GM18909 (cell line): ENCODE measurements around the gene LRRK1.

ENCODE experiments used
- ATAC-seq: cut with Tn5 transposase; IDR thresholded peaks from one replicate; pipeline ENCODE4 v1.9.1; 2021; ENCODE audit warnings: mild to moderate bottlenecking; ENCODE audit not compliant: unreplicated experiment, poor library complexity

The LRRK1 gene

DNA sequence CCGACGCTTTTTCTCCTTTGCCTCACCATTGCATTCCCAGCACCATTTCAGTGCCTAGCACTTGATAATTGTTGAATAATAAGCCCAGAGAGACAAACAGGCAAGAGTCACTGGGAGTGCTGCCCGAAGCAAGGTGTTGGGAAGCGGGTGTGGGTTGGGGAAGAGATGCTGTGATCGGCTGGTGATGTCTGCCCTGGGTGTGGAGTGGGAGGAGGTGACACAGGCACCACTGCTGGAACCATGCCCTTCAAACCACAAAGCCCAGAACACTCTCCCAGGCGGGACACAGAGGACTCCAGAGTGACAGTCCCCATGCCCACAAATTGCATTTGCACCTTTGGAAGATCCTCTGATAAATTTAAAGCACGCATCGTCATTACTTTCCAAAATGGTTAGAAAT, 184.4 kb downstream of the LRRK1 start:
- no peak for ATAC-seq

DNA sequence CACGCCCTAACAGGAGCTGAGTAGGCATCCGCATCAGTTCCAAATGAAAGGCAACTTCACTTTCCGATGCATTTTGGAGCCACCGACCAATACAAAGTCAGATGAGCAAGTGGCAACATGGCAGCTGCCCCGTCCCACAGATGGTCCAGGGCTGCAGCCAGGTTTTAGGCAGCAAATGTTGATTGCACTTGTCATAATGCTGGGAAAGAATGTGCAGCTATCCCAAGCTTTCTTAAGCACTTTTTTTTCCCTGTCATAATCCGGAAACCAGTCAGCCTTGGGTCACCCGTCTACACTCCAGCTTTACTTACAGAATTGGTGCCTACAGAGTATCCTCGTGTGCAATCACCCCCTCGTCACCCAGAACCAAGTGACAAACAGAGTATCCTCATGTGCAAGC, 185.0 kb downstream of the LRRK1 start:
- no peak for ATAC-seq

DNA sequence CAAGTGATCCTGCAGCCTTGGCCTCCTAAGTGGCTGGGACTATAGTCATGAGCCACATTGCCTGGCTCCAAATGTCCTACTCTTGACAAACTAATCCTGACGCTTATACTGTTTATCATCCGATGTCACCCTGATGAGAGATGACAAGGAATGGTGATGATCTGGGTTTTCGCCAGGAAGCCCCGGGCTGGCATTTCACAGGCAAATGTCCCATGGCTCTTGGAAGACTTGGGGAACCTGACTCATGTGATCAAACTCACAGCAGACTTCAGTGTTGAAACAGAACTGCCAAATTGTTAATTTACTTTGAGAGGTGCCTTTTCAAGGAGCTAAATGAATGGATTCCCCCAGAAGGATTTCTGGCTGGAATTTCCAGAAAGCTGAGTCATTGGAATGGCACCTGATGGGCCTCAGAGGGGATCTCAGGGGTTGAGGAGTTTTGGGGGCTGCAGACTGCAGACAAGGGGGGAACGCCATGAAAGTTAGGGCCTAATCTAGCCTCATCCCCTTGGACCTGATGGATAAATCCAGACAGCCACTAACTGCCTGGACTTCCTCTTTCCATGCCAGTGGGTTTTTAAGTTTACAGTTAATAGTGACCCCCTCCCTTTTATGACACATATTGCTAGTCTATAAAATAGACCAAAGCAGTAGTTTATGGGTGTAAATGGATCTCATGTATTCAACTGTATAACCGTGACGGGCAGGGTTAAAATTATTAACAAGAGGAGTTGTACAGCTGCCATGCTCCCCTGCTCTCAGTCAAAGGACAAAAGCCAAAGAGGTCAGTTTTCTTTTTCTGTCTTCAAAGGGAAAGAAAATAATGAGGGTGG, 186.1 kb downstream of the LRRK1 start:
- no peak for ATAC-seq

DNA sequence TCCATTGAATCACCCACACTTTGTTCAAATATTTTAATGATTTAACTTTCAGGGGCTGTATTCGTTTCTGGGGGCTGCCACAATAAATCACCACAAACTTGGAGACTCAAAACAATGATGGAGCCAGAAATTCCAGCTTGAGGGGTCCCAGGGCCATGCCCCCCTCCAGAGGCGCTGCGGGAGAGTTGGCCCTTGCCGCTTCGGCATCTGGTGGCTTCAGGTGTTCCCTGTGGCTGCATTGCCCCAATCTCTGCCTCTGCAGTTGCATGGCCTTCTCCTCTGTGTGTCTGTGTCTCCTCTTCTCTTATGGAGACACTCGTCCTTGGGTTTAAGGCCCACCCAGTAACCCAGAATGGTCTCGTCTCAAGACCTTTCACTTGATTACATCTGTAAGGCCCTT, 187.9 kb downstream of the LRRK1 start:
- no peak for ATAC-seq

DNA sequence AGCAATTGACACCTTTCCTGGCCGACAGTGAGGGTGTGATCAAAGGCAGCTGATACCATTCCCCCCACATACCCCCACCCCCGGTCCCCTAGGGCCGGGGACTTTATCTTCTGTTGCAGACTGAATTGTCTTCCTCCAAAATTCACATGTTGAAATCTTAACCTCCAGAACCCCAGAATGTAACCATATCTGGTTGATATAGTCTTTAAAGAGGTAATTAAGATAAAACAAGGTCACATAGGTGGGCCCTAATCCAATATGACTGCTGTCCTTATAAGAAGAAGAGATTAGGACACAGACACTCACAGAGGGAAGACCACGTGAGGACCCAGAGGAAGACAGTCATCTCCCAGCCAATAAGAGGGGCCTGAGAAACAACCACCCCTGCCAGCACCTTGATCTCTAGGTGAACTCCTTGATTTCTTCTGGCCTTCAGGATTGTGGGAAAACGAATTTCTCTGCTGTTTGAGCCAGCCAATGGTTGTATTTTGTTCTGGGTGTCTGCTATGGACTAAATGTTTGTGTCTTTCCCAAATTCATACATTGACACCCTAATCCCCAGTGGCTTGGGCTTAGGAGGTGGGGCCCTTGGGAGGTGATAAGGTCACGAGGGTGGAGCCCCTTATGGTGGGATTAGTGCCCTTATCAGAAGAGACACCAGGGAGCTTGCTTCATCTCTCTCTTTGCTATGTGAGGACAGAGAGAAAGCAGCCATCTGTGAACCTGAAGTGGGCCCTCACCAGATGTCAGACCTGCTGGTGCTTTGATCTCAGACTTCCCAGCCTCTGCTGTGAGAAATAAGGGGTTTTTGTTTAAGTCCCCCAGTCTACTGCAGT, 188.7 kb downstream of the LRRK1 start:
- no peak for ATAC-seq

DNA sequence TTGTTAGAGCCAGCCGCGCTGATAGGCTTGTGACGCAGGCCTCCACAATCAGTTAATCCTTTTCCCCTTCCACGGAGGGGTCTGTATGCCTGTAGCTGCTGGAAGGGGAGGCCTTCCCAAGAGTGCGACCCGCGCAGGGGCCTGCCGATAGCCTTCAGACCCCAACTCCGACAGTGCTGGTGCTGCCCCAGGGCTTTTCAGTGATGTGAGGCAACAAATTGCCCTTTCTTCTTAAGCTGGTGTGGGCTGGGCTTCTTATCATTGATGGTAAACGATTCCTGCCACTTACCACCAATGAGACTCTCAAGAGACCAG, 189.3 kb downstream of the LRRK1 start:
- no peak for ATAC-seq

DNA sequence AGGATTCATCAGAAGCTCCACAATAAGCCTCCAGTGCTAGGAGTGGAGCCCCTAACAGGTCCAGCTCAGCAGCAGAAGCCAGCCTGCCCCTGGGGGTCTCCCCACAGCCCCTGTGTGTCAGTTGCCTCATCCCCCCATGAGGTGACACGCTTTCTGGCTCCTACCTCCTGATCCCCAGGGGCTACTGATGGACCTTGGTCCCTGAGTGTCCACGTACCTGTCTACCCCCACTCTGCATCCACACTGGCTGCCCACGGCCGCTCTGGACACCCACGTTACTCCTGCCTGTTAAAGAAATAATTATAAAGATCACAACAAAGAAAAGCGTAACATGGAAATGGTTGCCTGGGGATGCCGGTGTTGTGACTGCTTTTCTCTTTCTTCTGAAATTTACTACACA, 189.6 kb downstream of the LRRK1 start:
- no peak for ATAC-seq

DNA sequence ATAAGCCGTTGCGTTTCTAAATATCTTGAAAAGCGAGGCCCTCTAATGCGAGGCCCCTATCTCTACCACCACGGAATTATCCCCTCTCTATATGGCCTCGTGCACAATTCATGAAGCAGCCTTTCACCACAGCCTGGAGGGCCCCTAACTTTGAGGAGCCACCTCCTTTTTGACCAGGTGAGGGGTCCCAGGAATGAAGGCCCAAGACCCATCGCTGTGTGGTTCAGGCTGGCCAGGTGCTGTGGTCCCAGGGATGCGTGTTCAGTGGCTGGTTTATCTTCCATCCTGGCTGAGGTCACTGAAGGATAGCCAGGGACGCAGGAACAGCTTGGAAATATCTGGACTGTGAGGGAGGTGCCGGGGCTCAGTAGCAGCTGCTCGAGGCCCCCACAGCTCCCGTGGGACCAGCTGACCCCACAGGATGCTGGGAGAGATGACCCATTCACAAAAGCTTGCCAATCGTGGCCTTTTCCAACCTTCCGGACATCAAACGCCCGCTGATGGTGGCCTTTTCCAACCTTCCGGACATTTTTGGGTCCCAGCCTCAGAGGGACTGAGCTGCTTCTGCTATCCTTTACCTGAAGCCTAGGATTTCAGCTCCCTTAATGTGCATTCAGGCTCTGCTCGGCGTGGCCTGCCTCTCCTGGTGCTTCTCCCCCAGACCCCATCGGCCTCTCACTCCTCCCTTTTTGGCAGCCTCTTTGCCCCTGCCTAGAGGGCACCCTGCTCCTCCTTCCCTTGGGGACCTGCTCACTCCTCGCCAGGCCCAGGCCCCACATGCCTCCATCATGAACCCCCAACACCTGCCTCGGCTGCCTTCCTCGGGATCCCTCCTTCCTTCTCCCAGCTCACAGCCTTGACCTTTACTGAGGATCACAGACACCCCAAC, 191.8 kb downstream of the LRRK1 start:
- no peak for ATAC-seq

DNA sequence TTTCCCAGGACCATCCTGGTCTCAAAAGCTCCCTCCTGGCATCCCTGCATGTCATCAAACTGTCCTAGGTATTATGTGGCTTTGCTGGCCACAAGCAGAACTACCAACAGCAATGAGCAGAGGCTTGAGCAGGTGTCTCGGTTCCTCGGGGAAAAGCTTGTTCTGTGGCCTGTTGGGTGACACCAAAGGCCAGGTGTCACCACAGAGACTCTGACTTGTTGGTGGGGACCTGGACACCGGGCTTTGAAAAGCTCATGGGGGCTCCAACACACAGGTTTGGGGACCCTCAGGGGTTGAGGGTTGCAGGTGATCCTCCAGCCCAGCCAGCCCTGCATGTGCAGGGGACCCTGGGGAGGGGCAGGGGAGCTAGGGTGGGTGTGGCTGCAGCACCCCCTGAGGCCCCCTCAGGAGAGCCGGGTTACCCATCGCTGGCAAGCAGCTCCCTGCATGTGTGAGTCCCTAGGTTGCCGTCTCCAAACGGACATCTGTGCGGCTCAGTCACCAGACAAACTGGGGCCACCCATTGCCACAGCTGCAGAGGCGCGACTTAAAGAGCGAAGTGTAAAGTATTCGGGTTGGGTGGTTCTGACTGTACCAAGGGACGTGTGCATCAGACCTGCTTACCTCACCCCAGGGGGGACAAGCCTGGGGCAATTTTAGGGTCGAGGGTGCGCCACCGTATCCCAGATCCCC, 192.6 kb downstream of the LRRK1 start:
- no peak for ATAC-seq

DNA sequence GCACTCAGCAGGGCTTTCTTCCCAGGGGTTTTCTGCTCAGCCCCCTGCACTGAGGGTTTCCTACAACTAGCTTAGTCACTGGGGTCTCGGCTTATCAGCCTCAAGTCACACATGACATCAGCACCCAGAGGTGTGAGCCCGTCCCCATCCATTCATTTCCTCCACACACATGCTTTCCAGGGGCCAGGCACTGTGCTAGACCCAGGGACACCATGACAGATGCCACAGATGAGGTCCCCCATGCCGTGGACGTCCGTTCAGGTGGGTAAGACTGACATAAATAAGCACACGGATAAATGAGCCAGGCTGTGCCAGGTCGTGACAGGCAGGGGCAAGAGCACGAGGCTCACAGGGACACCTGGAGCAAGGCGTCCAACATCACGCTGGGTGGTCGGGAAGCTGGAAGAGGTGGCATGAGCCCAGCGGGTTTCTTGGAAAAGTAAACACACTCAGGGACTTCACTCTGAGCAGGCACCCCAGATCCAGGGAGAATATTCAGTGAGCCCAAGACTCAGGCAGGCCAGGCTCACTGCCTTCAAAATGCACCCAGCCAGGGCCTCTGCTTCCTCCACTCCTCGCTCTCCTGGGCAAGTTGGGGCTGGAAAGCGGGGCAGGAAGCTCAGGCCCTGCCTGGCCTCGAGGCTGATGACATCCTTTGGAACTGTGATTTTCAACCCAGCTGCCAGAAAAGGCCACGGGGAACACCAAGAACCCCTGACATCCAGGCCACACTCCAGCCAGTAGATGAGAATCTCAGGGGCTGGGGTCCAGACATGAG, 193.4 kb downstream of the LRRK1 start:
- ATAC-seq, result no peak

DNA sequence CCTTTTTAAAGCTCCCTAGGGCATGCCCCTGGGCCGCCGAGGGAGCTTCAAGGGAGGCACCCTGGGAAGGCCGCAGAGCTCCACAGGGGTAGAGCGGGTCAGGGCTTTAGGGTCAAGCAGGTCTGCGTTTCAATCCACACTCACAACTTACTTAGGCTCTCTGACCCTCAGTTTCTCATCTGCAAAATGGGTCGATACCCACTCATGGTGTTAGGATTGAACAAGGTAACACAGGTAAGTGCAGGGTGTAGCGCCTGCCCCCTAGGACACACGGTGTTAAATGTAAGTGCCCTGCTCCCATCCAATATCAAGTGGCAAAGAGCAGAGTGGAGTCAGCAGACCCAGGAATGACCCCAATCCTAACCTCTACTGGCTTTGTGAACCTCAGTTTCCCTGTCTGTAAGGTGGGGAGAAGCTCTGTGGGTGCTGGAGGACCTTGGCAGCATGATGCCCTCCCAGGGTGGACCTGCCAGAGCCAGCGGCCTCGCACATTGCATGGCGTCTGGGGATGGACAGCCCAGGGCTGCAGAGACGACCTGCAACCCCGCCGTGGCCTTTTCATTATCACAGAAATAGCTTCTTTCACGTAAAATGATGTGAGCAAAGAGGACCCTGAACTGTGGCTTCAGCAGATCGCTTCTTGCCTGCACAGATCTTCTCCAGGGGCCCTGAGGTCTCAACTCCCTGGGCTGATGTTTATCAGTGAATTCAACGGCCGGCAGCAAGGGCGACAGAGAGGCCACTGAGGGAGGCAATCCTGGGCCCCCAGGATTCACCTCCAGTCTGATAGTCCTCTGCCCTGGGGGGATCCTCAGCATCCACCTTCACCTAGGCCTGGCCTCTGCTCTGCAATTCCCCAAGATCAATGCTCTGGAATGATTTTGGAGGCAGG, 194.2 kb downstream of the LRRK1 start:
- ATAC-seq, result no peak

DNA sequence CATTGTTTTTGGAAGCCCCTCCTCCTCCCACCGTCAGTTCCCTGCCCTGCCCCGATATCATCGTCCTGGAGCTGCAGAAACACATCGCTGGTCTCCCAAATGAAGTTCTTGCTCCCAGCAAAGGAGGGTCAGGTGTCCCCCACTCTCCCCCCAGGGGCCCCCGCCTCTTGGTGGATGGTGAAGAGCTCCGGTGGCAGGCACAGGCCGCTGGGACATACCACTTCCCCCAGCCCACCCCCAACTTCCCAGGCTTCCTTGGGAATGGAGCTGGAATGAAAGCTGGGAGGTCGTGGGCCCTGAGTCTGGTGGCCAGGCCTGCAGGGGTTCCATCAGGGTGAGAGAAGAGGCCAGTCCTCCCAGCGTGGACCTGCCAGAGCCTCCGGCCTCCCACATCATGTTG, 195.0 kb downstream of the LRRK1 start:
- no peak for ATAC-seq

DNA sequence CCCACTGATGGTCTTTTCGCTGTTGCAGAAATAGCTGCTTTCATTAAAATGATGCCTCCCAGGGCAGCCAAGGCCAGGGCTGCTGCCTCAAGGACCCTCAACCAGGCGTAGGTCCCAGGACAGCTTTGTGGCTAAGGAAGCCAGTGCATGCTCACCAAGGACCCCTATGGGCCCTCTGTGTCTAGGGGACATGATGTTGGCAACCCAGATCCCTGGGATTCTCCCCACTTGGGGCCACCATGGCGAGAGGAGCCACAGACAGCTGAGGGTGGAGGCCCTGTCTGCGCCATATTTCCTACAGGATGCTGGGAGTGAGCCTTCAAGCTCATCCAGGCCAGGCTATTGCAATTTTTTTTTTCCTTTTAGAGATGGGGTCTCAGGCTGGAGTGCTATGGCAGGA, 195.5 kb downstream of the LRRK1 start:
- no peak for ATAC-seq

DNA sequence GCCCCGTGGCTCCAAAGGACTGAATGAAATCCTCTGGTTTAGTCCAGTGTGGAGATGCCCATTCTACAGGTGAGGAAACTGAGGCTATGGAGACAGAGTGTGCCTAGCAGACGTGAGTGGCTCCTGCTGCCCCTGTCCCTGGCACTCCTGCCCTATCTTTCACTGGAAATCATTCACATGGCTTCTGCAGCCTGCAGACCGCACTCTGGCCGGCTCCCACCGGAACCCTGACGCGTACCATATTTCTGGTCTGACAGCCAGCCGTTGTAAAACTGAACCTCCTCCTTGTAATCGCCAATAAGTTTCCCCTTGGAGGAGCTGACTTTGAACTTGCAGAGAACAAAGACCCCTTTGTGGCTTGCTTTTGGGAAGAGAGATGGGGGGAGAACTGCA, 196.2 kb downstream of the LRRK1 start:
- ATAC-seq, result no peak

DNA sequence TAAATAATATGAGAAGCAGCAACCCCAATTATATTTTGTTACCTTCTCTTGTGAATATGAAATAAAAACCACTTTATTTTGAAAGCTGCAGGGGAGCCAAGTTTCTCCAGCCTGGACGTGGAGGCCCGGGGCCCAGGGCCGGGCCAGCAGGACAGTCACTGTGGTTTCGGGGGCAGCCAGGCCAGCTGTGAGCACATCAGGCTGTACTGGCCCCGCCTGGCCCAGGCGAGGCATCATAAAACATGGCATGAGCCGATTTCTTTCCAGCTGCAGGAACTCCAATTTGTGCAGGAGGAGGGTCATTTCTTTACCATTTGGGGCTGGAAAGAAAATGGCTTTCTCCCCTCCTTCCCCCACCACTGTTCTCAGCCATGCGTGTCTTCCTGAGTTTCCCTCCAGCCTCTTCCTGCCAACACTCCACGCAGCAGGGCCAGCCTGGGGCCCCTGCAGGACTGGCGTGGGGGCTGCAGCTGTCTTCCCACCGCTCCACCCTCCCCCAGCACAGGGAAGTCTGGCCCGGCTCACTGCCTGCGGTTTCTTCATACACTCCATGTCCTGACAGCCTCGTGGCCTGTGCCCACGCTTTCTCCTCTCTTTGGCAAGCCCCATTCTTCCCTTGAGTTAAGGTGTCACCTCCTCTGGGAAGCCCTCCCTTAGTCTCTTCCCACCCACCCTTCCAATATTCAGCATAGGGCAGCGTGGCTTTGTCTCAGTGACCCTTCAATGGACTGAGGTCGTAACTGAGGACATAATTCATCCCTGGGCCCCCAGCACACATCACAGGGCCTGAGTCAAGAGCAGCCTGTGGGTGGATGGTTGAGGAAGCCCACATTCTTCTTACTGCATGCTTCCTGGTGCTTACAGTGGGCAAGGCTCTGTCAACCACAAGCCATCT, 196.9 kb downstream of the LRRK1 start:
- no peak for ATAC-seq

DNA sequence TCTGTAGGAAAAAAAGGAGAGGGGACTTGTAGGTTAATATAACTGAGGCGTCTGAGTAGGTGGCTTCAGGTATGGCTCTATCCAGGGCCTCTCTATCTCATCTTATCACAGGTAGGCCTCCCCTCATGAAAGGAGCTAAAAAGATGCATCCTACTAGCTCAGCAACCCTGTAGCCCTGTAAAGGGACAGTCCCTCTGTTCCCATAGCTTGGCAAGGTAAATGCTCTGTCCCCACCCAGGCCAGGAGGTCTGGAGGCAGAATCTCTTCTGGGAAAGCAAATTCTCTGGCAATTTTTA, 197.5 kb downstream of the LRRK1 start:
- ATAC-seq, result no peak

DNA sequence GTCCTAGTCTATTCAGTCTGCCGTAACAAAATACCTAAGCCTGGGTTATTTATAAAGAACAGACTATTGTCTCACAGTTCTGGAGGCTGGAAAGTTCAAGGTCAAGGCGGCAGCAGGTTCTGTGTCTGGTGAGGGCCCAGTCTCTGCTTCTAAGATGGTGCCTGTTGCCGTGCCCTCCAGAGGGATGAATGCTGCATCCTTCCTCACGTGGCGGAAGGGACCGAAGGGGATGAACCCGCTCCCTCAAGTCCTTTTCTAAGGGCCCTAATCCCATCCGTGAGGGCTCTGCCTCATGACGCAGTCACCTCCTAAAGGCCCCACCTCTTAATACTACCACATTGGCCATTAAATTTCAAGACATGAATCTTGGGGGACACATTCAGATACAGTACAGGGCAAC, 199.0 kb downstream of the LRRK1 start:
- ATAC-seq, result no peak

DNA sequence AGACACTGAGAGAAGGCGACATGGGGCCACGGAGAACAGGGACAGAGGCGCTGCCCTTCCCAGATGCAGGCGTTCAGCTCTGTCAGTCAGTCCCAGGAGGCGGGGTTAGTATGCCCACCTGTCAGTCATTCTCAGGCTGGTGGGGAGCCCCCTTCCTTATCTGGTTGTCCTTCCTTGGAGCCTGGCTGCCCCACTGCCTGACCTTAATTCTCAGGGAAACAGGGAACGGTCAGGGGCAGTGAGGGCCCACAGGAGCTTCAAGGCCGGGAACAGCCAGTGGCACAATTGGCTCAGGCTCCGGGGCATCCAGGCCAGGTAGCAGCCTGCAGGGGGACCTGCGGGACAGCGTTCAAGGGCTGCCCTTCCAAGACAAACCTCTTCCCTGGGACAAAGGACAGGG, 199.5 kb downstream of the LRRK1 start:
- ATAC-seq, result no peak
